ENCODE results near the gene LMF1. TPM values are rescaled to one million over a fixed set of nuclear protein-coding genes. Genes with fewer than 3 reads are reported as not detected.

Gene LMF1
- total and polyA plus RNA-seq, 9 of the 15 experiments (the other 6 are each of a cell fraction or from before 2014, with no cell fraction given), result 0.11 to 1.6 (median 0.55) TPM; not detected in 1

- in situ Hi-C loops (cut with MboI), result no loop called here
- CTCF ChIA-PET (ENCODE audit: low intra/inter-chr PET ratio), result no interaction called here
- intact Hi-C loops (cut with micrococcal nuclease), result no loop called here
- TF ChIP-seq, protein P1, sequence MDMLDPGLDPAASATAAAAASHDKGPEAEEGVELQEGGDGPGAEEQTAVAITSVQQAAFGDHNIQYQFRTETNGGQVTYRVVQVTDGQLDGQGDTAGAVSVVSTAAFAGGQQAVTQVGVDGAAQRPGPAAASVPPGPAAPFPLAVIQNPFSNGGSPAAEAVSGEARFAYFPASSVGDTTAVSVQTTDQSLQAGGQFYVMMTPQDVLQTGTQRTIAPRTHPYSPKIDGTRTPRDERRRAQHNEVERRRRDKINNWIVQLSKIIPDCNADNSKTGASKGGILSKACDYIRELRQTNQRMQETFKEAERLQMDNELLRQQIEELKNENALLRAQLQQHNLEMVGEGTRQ (CRISPR knock-in tag; IDR thresholded peaks at IDR 0.05), result peak; percentile 28; the same call in 1 of the 2 replicates
- TF ChIP-seq USF1 (CRISPR knock-in tag; IDR thresholded peaks at IDR 0.05), result peak; percentile 77
- TF ChIP-seq TOE1 (IDR thresholded peaks at IDR 0.05; ENCODE audit: borderline replicate concordance), result 0 out of 2 replicates have a peak, but pooled peaks have one; percentile 22
- TF ChIP-seq TOE1 (CRISPR knock-in tag; IDR thresholded peaks at IDR 0.05; ENCODE audit: borderline replicate concordance, low read depth), result no peak
- peak; percentile 83 for TF ChIP-seq RAD51 (IDR thresholded peaks at IDR 0.05; ENCODE audit: borderline replicate concordance, low read depth)
- no peak for TF ChIP-seq REST (IDR thresholded peaks at IDR 0.05; ENCODE audit: borderline replicate concordance)
- no peak for TF ChIP-seq REST (CRISPR knock-in tag; IDR thresholded peaks at IDR 0.05; ENCODE audit: low read depth)
- peak; percentile 44; the same call in 1 of the 2 replicates for TF ChIP-seq L3MBTL2 (IDR thresholded peaks at IDR 0.05)
- no peak for TF ChIP-seq MIER1 (IDR thresholded peaks at IDR 0.05; ENCODE audit: low read depth)
- TF ChIP-seq CBFA2T2 (conservative IDR thresholded peaks at IDR 0.05), result peak; percentile 41; the same call in 1 of the 2 replicates
Measured at GRCh38 chr16:848510-849253, 122.1 kb downstream of the LMF1 start.

More at GRCh38 chr16:848510-849253, 122.1 kb downstream of the LMF1 start:
- Histone ChIP-seq H3K27ac (ENCODE audit: extremely low read depth, low read depth, low read length) (no peak overlapping the region), H3K4me2 (ENCODE audit: insufficient read depth, low read length) (no peak overlapping the region), H3K4me3 (no peak overlapping the region), H3K4me1 (replicated peaks in 1 of 2; ENCODE audit: control insufficient read depth in 2 of 2, insufficient read depth in 2 of 2, low read length in 2 of 2) (peaks cover 0 to 26% of the 10 kb centered on the region in 2 experiments; a peak in 2 of 5 replicates), H3K9me3 (replicated peaks; ENCODE audit: control insufficient read depth, insufficient read depth, low read depth, low read length) (no peaks in the 10 kb centered on the region; the same call in 1 of the 2 replicates), H3K9me1 (ENCODE audit: control insufficient read depth, insufficient read depth, low read length) (no peaks in the 10 kb centered on the region), H4K20me1 (replicated peaks; ENCODE audit: control insufficient read depth, insufficient read depth, low read length) (no peaks in the 10 kb centered on the region), H2AFZ (ENCODE audit: low read depth, low read length) (no peak overlapping the region), H3K9ac (ENCODE audit: insufficient read depth in 1 of 2, low read depth in 2 of 2, low read length in 2 of 2) (no peak overlapping the region), H3K79me2 (ENCODE audit: control insufficient read depth, insufficient read depth, low read length) (no peaks in the 10 kb centered on the region), H3K27me3 (ENCODE audit: control insufficient read depth in 2 of 2, insufficient read depth in 2 of 2, low read length in 2 of 2) (peaks cover 47 to 92% of the 10 kb centered on the region in 2 experiments), H3K36me3 (ENCODE audit: control insufficient read depth, insufficient read depth, low read length) (no peaks in the 10 kb centered on the region)
- ATAC-seq (no peak), DNase-seq (ENCODE audit: extremely low read depth in 1 of 4, low spot score in 3 of 4) (no peak), FAIRE-seq (no peak)
- no TSS peak for BruUV-seq (replicated peaks)
- 5% methylated on average over 44 of the region's 44 CpGs for WGBS (ENCODE audit: insufficient coverage, low coverage, missing lambda C conversion rate)
- POLR2A ChIA-PET, result no interaction called here

Data from K562 (cell line).